Measurements from ENCODE around the gene STXBP1. TPM values are rescaled to one million over a fixed set of nuclear protein-coding genes. Genes with fewer than 3 reads are reported as not detected.

STXBP1 gene
- total and polyA plus RNA-seq, 2 of the 13 experiments (the other 11 are each of a cell fraction or from before 2014, with no cell fraction given): 2.9 TPM

- TF ChIP-seq ZNF574 (CRISPR knock-in tag; IDR thresholded peaks at IDR 0.05) (0 out of 2 replicates have a peak, but pooled peaks have one; percentile 41), KAT2B (IDR thresholded peaks at IDR 0.05; ENCODE audit: borderline replicate concordance, low read depth, low read length) (no peak), SOX13 (IDR thresholded peaks at IDR 0.05) (0 out of 2 replicates have a peak, but pooled peaks have one; percentile 23), SOX13 (CRISPR knock-in tag; conservative IDR thresholded peaks at IDR 0.05 in 1 of 2, IDR thresholded peaks at IDR 0.05 in 1 of 2) (peak in 1 of 2 experiments; percentile 45; a peak in 1 of 4 replicates), FOXP1 (IDR thresholded peaks at IDR 0.05) (no peak), FOXP1 (CRISPR knock-in tag; IDR thresholded peaks at IDR 0.05) (peak; percentile 63), CBX1 (IDR thresholded peaks at IDR 0.05; ENCODE audit: low read depth) (peak; percentile 26), PATZ1 (CRISPR knock-in tag; IDR thresholded peaks at IDR 0.05) (peak; percentile 81), DMAP1 (CRISPR knock-in tag; IDR thresholded peaks at IDR 0.05) (peak; percentile 69), POLR2AphosphoS5 (IDR thresholded peaks at IDR 0.05; ENCODE audit: low read depth, low read length) (0 out of 2 replicates have a peak, but pooled peaks have one; percentile 30), ZNF230 (CRISPR knock-in tag; IDR thresholded peaks at IDR 0.05) (no peak), ATRX (CRISPR knock-in tag; IDR thresholded peaks at IDR 0.05; ENCODE audit: borderline replicate concordance) (no peak), ETV5 (CRISPR knock-in tag; IDR thresholded peaks at IDR 0.05; ENCODE audit: borderline replicate concordance) (peak; percentile 68; the same call in 1 of the 2 replicates), ZNF792 (CRISPR knock-in tag; IDR thresholded peaks at IDR 0.05) (peak; percentile 49; the same call in 1 of the 2 replicates), RARA (CRISPR knock-in tag; IDR thresholded peaks at IDR 0.05) (peak; percentile 56), RARG (CRISPR knock-in tag; IDR thresholded peaks at IDR 0.05; ENCODE audit: low read depth) (no peak), ZNF607 (CRISPR knock-in tag; IDR thresholded peaks at IDR 0.05; ENCODE audit: borderline replicate concordance) (peak; percentile 60; the same call in 1 of the 2 replicates), ASH2L (IDR thresholded peaks at IDR 0.05; ENCODE audit: insufficient read length, low read depth, low read length) (peak; percentile 70), SOX5 (CRISPR knock-in tag; IDR thresholded peaks at IDR 0.05; ENCODE audit: borderline replicate concordance) (peak; percentile 73; the same call in 1 of the 2 replicates), XRCC5 (optimal IDR thresholded peaks at IDR 0.05; ENCODE audit: low read length) (peak; percentile 66), RXRA (CRISPR knock-in tag; IDR thresholded peaks at IDR 0.05) (peak; percentile 30; the same call in 1 of the 2 replicates), ZNF740 (CRISPR knock-in tag; IDR thresholded peaks at IDR 0.05) (peak; percentile 75; the same call in 1 of the 2 replicates), ZNF770 (CRISPR knock-in tag; IDR thresholded peaks at IDR 0.05) (peak; percentile 13; the same call in 1 of the 2 replicates), HOXA3 (CRISPR knock-in tag; IDR thresholded peaks at IDR 0.05) (peak; percentile 79; the same call in 1 of the 2 replicates)
These were observed 36.0 kb upstream of the STXBP1 start (continued) for GRCh38 chr9:127575875-127576778.

All from HepG2 (cell line).